Spleen (tissue), 7 donors: Measurements from ENCODE around the gene RND3.

ENCODE experiments used
- CTCF ChIP-seq, 11 experiments: fragments of 200-600 bp in 7 of 11; fragments of 450-650 bp in 4 of 11; sonication (generic) in 4 of 11; IDR thresholded peaks in 8 of 11; conservative IDR thresholded peaks in 3 of 11; 1 replicate in 7 of 11; 2 replicates in 4 of 11; pipeline versions ENCODE4 v1.4.0 to v1.8.0; 2016 to 2021; ENCODE audit warnings: antibody characterized with exemption in 11 of 11, inconsistent platforms in 4 of 11, mild to moderate bottlenecking in 1 of 11
- POLR2A ChIP-seq, 3 donors: fragments of 450-650 bp; IDR thresholded peaks; one replicate each; pipeline ENCODE4 v1.5.1; 2017; ENCODE audit warnings: antibody characterized with exemption in 3 of 3, mild to moderate bottlenecking in 1 of 3
- POLR2AphosphoS5 ChIP-seq, 3 donors: sonication (generic); formaldehyde crosslinking; IDR thresholded peaks; one replicate each; pipeline ENCODE4 v1.5.1; 2017; ENCODE audit warnings: antibody characterized with exemption in 3 of 3
- donor health status: DM: no; HTN: no; CAD: no; lungs with moderate emphysema.
- donor health status: DM: no; HTN: no; CAD: no.
- donor health status: DM: no; HTN: no; CAD: no.

- peak in 1 of 11 experiments; percentile 7 for TF ChIP-seq CTCF (IDR thresholded peaks at IDR 0.05 in 8 of 11, conservative IDR thresholded peaks at IDR 0.05 in 3 of 11)
- TF ChIP-seq POLR2AphosphoS5 (IDR thresholded peaks at IDR 0.05): peak in 2 of 3 donors; percentile 59 to 68
- no peak for TF ChIP-seq POLR2A (IDR thresholded peaks at IDR 0.05)
Measured at GRCh38 chr2:150485114-150485870, 2.2 kb downstream of the RND3 start.
